ENCODE data around the gene DCBLD2. TPM values are rescaled to one million over a fixed set of nuclear protein-coding genes. Genes with fewer than 3 reads are reported as not detected.

DCBLD2 gene
- total and polyA plus RNA-seq, 9 donors, result 13.5 to 58.7 (median 38.0) TPM

GRCh38 chr3:98914210-98915080 is 12.9 kb upstream of the DCBLD2 start:
- no peak for DNase-seq
- 74 to 88% (median 75%) methylated on average over 10 of the region's 10 CpGs for WGBS, 3 donors
- no peak for TF ChIP-seq POLR2A (IDR thresholded peaks at IDR 0.05)
- TF ChIP-seq EP300 (IDR thresholded peaks at IDR 0.05), result no peak
- TF ChIP-seq CTCF (IDR thresholded peaks at IDR 0.05), result no peak
- intact Hi-C loops (cut with DNase I), result no loop called here
- no peak overlapping the region for H3K27ac ChIP-seq
- H3K4me1 ChIP-seq (ENCODE audit: insufficient read depth), result no peaks in the 10 kb centered on the region
- H3K27me3 ChIP-seq, result no peaks in the 10 kb centered on the region
- no peak overlapping the region for H3K4me3 ChIP-seq
- no peaks in the 10 kb centered on the region for H3K36me3 ChIP-seq
- H3K9me3 ChIP-seq, result no peaks in the 10 kb centered on the region

GRCh38 chr3:98912448-98912847 is 11.0 kb upstream of the DCBLD2 start:
- H3K36me3 ChIP-seq, result no peaks in the 10 kb centered on the region
- no peak for DNase-seq
- H3K27me3 ChIP-seq, result no peaks in the 10 kb centered on the region
- 82 to 85% (median 85%) methylated on average over 1 of the region's 1 CpG for WGBS, 3 donors
- no peak overlapping the region for H3K4me3 ChIP-seq
- H3K4me1 ChIP-seq (ENCODE audit: insufficient read depth), result no peaks in the 10 kb centered on the region
- no peak overlapping the region for H3K27ac ChIP-seq
- TF ChIP-seq EP300 (IDR thresholded peaks at IDR 0.05) (no peak), CTCF (IDR thresholded peaks at IDR 0.05) (no peak), POLR2A (IDR thresholded peaks at IDR 0.05) (no peak)
- no peaks in the 10 kb centered on the region for H3K9me3 ChIP-seq
- intact Hi-C loops (cut with DNase I), result no loop called here

GRCh38 chr3:98906230-98906629 is 4.7 kb upstream of the DCBLD2 start:
- intact Hi-C loops (cut with DNase I), result loop anchor here in 1 of 4 donors (10.0 kb wide), 1 partner anchor 61 kb away; no protein-coding TSS in a partner anchor
- Histone ChIP-seq H3K27ac (peak overlapping the region in 1 of 2 donors; percentile 26), H3K9me3 (no peaks in the 10 kb centered on the region), H3K36me3 (no peaks in the 10 kb centered on the region), H3K4me3 (no peak overlapping the region), H3K4me1 (ENCODE audit: insufficient read depth) (peaks cover 1% of the 10 kb centered on the region), H3K27me3 (no peaks in the 10 kb centered on the region)
- no peak for TF ChIP-seq POLR2A (IDR thresholded peaks at IDR 0.05)
- TF ChIP-seq CTCF (IDR thresholded peaks at IDR 0.05), result no peak
- no peak for DNase-seq
- 11 to 12% (median 11%) methylated on average over 1 of the region's 1 CpG for WGBS, 3 donors

GRCh38 chr3:98903705-98904481 is 2.4 kb upstream of the DCBLD2 start:
- 85 to 96% (median 94%) methylated on average over 11 of the region's 11 CpGs for WGBS, 3 donors
- Histone ChIP-seq H3K9me3 (no peaks in the 10 kb centered on the region), H3K27ac (no peak overlapping the region), H3K36me3 (no peaks in the 10 kb centered on the region), H3K4me1 (ENCODE audit: insufficient read depth) (peaks cover 1% of the 10 kb centered on the region), H3K4me3 (no peak overlapping the region), H3K27me3 (no peaks in the 10 kb centered on the region)
- intact Hi-C loops (cut with DNase I), result loop anchor here in 1 of 4 donors (10.0 kb wide), 1 partner anchor 59 kb away; no protein-coding TSS in a partner anchor
- DNase-seq, result peak in 1 of 5 donors; percentile 14
- TF ChIP-seq POLR2A (IDR thresholded peaks at IDR 0.05) (no peak), EP300 (IDR thresholded peaks at IDR 0.05) (no peak), CTCF (IDR thresholded peaks at IDR 0.05) (no peak)
